ENCODE measurements around the gene EPHA6. TPM values are rescaled to one million over a fixed set of nuclear protein-coding genes. Genes with fewer than 3 reads are reported as not detected.

The EPHA6 gene
- total RNA-seq, 1 experiment from 2014 or later, result 2.7 TPM

DNA sequence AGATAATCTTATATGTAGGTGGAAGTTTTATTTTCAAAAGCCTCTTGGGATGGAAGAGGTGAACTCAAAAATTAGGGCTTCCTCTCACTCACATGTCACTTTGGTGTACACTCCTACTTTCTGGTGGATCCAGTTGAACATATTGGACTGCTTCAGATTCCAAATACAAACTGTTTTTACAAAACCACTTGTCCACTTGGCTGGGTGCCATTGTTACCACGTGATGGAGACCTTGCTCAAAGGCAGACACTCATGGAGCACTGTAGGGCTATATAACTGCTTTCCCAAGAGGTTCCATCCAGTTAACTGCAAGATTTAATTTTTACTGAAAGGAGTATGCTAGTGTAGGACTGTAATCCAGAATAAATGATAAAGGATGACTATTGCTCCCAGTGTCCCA, 307.0 kb downstream of the EPHA6 start:
- Mint-ChIP-seq H3K27ac (ENCODE audit: unreplicated experiment) (no peak overlapping the region), H3K4me1 (ENCODE audit: low read depth, unreplicated experiment) (no peaks in the 10 kb centered on the region), H3K27me3 (ENCODE audit: insufficient read depth, unreplicated experiment) (peaks cover 5% of the 10 kb centered on the region), H3K9me3 (ENCODE audit: unreplicated experiment) (no peaks in the 10 kb centered on the region), H3K4me3 (ENCODE audit: unreplicated experiment) (no peak overlapping the region), H3K36me3 (ENCODE audit: insufficient read depth, unreplicated experiment) (no peaks in the 10 kb centered on the region)
- Histone ChIP-seq H3K4me3 (ENCODE audit: low read depth, low read length) (no peak overlapping the region), H3K36me3 (ENCODE audit: control insufficient read depth, insufficient read depth, low read length) (no peaks in the 10 kb centered on the region), H3K27me3 (replicated peaks; ENCODE audit: control insufficient read depth, insufficient read depth, low read length) (no peaks in the 10 kb centered on the region), H3K9me3 (no peaks in the 10 kb centered on the region), H3K4me1 (no peaks in the 10 kb centered on the region)
- BruUV-seq (replicated peaks), result no TSS peak
- intact Hi-C loops (cut with micrococcal nuclease; ENCODE audit: unreplicated experiment), result loop anchor here (10.0 kb wide), 1 partner anchor 257 kb away; no protein-coding TSS in a partner anchor
- POLR2A ChIA-PET, result no interaction called here
- CTCF ChIA-PET, result no interaction called here
- DNase-seq, result no peak
- TF ChIP-seq, protein P1, sequence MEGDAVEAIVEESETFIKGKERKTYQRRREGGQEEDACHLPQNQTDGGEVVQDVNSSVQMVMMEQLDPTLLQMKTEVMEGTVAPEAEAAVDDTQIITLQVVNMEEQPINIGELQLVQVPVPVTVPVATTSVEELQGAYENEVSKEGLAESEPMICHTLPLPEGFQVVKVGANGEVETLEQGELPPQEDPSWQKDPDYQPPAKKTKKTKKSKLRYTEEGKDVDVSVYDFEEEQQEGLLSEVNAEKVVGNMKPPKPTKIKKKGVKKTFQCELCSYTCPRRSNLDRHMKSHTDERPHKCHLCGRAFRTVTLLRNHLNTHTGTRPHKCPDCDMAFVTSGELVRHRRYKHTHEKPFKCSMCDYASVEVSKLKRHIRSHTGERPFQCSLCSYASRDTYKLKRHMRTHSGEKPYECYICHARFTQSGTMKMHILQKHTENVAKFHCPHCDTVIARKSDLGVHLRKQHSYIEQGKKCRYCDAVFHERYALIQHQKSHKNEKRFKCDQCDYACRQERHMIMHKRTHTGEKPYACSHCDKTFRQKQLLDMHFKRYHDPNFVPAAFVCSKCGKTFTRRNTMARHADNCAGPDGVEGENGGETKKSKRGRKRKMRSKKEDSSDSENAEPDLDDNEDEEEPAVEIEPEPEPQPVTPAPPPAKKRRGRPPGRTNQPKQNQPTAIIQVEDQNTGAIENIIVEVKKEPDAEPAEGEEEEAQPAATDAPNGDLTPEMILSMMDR (IDR thresholded peaks at IDR 0.05; ENCODE audit: insufficient read depth in 1 of 2, low read depth in 1 of 2, low read length in 1 of 2, severe bottlenecking in 1 of 2, unreplicated experiment in 1 of 2), result no peak

DNA sequence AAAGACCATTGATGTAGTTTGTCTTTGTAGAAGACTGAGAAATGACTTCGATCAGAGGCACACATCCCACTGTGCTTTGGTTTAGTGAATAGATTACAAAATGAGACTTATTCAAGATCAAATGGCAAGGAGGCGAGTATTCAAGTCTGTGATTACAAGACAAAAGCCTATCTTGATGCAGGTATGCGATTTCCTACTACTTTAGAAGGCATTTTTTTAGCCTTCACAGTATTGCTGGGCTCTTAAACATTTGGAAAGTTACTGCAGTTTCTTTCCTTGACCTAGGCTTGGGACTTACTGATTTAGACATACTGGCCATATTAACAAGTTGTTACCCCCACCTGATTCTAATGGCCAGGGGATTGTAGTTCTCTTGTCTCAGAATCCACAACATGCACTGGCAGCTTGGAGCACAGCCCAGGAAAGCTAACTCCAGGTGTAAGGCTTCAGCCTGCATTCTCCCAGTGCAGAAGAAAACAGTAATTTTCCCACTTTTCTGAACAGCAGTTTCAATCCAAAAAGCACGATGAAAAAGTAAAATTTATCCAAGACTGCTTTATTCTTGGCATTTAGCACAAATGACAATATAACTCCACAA, 311.6 kb downstream of the EPHA6 start:
- H3K4me1 Mint-ChIP-seq (ENCODE audit: low read depth, unreplicated experiment), result no peaks in the 10 kb centered on the region
- H3K36me3 ChIP-seq (ENCODE audit: control insufficient read depth, insufficient read depth, low read length), result no peaks in the 10 kb centered on the region
- H3K27me3 ChIP-seq (replicated peaks; ENCODE audit: control insufficient read depth, insufficient read depth, low read length), result no peaks in the 10 kb centered on the region
- ChIA-PET CTCF (no interaction called here), POLR2A (no interaction called here)
- no peak overlapping the region for H3K27ac Mint-ChIP-seq (ENCODE audit: unreplicated experiment)
- no TSS peak for BruUV-seq (replicated peaks)
- H3K4me3 ChIP-seq (ENCODE audit: low read depth, low read length), result no peak overlapping the region
- H3K4me1 ChIP-seq, result no peaks in the 10 kb centered on the region
- no peak for DNase-seq
- peaks cover 3% of the 10 kb centered on the region for H3K27me3 Mint-ChIP-seq (ENCODE audit: insufficient read depth, unreplicated experiment)
- TF ChIP-seq, protein P1 (IDR thresholded peaks at IDR 0.05; ENCODE audit: insufficient read depth in 1 of 2, low read depth in 1 of 2, low read length in 1 of 2, severe bottlenecking in 1 of 2, unreplicated experiment in 1 of 2), result no peak
- intact Hi-C loops (cut with micrococcal nuclease; ENCODE audit: unreplicated experiment), result loop anchor here (10.0 kb wide), 1 partner anchor 261 kb away; no protein-coding TSS in a partner anchor
- no peaks in the 10 kb centered on the region for H3K9me3 ChIP-seq
- no peaks in the 10 kb centered on the region for H3K9me3 Mint-ChIP-seq (ENCODE audit: unreplicated experiment)
- no peak overlapping the region for H3K4me3 Mint-ChIP-seq (ENCODE audit: unreplicated experiment)
- H3K36me3 Mint-ChIP-seq (ENCODE audit: insufficient read depth, unreplicated experiment), result no peaks in the 10 kb centered on the region

DNA sequence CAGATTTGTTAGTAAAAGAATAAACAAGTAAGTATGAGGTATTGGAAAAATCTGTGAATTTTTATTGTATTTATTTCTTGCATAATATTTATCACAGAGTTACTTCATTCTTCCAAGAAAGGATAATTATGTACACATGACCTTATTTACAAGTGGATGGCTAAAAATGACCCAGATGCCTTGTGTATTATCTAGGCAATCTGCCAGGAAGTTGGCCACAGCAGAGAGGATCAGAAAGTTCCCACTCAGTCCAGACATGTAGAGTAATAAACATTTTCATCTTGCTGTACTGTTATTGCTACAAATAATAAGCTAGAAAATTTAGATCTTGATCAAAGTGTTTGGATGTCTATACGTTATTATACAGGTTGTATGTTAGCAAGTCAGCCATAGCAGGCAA, 317.1 kb downstream of the EPHA6 start:
- no TSS peak for BruUV-seq (replicated peaks)
- Histone ChIP-seq H3K4me1 (no peaks in the 10 kb centered on the region), H3K36me3 (ENCODE audit: control insufficient read depth, insufficient read depth, low read length) (no peaks in the 10 kb centered on the region), H3K27me3 (replicated peaks; ENCODE audit: control insufficient read depth, insufficient read depth, low read length) (no peaks in the 10 kb centered on the region), H3K4me3 (ENCODE audit: low read depth, low read length) (no peak overlapping the region), H3K9me3 (no peaks in the 10 kb centered on the region)
- H3K36me3 Mint-ChIP-seq (ENCODE audit: insufficient read depth, unreplicated experiment), result no peaks in the 10 kb centered on the region
- H3K27me3 Mint-ChIP-seq (ENCODE audit: insufficient read depth, unreplicated experiment), result no peaks in the 10 kb centered on the region
- no peaks in the 10 kb centered on the region for H3K4me1 Mint-ChIP-seq (ENCODE audit: low read depth, unreplicated experiment)
- no peak for DNase-seq
- POLR2A ChIA-PET, result no interaction called here
- H3K4me3 Mint-ChIP-seq (ENCODE audit: unreplicated experiment), result no peak overlapping the region
- intact Hi-C loops (cut with micrococcal nuclease; ENCODE audit: unreplicated experiment), result no loop called here
- CTCF ChIA-PET, result no interaction called here
- H3K9me3 Mint-ChIP-seq (ENCODE audit: unreplicated experiment), result no peaks in the 10 kb centered on the region
- H3K27ac Mint-ChIP-seq (ENCODE audit: unreplicated experiment), result no peak overlapping the region
- TF ChIP-seq, protein P1 (IDR thresholded peaks at IDR 0.05; ENCODE audit: insufficient read depth in 1 of 2, low read depth in 1 of 2, low read length in 1 of 2, severe bottlenecking in 1 of 2, unreplicated experiment in 1 of 2), result no peak

Data from Caco-2 (cell line).